ENCODE data around the gene DDOST.

DNA sequence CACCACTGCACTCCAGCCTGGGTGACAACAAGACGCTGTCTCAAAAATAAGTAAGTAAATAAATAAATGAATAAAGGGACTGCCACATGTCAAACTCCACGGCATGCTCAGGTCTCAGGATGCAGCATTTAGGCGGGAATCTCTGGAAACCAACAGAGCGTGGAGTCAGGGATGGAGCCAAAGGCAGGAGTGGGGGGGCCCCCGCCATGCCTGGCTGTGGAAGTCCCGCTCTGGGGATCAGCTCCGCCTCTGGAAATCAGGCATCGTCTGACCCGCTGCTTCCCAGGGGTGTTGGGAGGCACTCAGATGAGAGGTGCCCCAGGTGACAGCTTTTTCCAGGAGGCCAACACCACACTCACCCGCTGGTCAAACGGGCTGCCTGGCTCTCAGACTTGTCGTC lies 36.4 kb upstream of the DDOST start:
- TF ChIP-seq CTCF (IDR thresholded peaks at IDR 0.05; ENCODE audit: low read depth, low read length, poor library complexity, severe bottlenecking): no peak
- TF ChIP-seq EZH2phosphoT487 (IDR thresholded peaks at IDR 0.05; ENCODE audit: borderline replicate concordance, low read length): no peak

Measured in DOHH2 (cell line).